Upper lobe of left lung (tissue), 4 donors: Measurements from ENCODE around the gene APBA1.

ENCODE experiments used
- CTCF ChIP-seq, 6 experiments: fragments of 450-650 bp in 4 of 6; fragments of 200-600 bp in 2 of 6; sonication (generic) in 2 of 6; IDR thresholded peaks; one replicate each; pipeline ENCODE4 v1.5.1; 2016 to 2019; ENCODE audit warnings: antibody characterized with exemption in 6 of 6
- EP300 ChIP-seq, 4 donors: sonication (generic); formaldehyde crosslinking; IDR thresholded peaks; one replicate each; pipeline ENCODE4 v1.5.1; 2017; ENCODE audit warnings: antibody characterized with exemption in 4 of 4, control low read depth in 2 of 4
- POLR2A ChIP-seq, 4 donors: fragments of 450-650 bp; IDR thresholded peaks; one replicate each; pipeline ENCODE4 v1.5.1; 2016 to 2017; ENCODE audit warnings: antibody characterized with exemption in 4 of 4, mild to moderate bottlenecking in 2 of 4

GRCh38 chr9:69391946-69392345 is 280.2 kb downstream of the APBA1 start:
- TF ChIP-seq POLR2A (IDR thresholded peaks at IDR 0.05) (no peak), CTCF (IDR thresholded peaks at IDR 0.05) (no peak), EP300 (IDR thresholded peaks at IDR 0.05) (no peak)
